Pancreas (tissue), 10 donors: Measurements from ENCODE around the gene TMCC3. TPM values are rescaled to one million over a fixed set of nuclear protein-coding genes. Genes with fewer than 3 reads are reported as not detected.
A peak's percentile ranks its signal among the peaks of the same experiment; 100 is the strongest.

Experiments used
- ATAC-seq, 4 donors: fragments of 200-7000 bp; cut with Tn5 transposase; one replicate each; pipeline versions ENCODE4 v1.8.0 to v1.9.1; 2020; ENCODE audit warnings: mild to moderate bottlenecking in 4 of 4, moderate library complexity in 4 of 4
- DNase-seq, 6 donors: peaks; one replicate each; pipeline ENCODE4 v3.0.0-alpha.2; 2020
- FAIRE-seq: peaks from 2 replicates; lab custom pipeline; 2012; peaks lifted over from hg19 to GRCh38; lab: Jason Lieb, UNC
- H3K27ac ChIP-seq, 4 donors: fragments of 200-600 bp; sonication (generic); 1 replicate in 3 of 4; 2 replicates in 1 of 4; pipeline versions ENCODE4 v1.5.0 to v1.8.0; 2020
- H3K27me3 ChIP-seq, 4 donors: fragments of 200-600 bp; one replicate each; pipeline ENCODE4 v1.8.0; 2021
- H3K36me3 ChIP-seq, 3 donors: fragments of 200-600 bp; sonication (generic) in 1 of 3; one replicate each; pipeline versions ENCODE4 v1.5.0 to v1.8.0; 2020 to 2021
- H3K4me1 ChIP-seq, 3 donors: fragments of 200-600 bp; one replicate each; pipeline ENCODE4 v1.8.0; 2021
- H3K4me3 ChIP-seq, 4 donors: fragments of 200-600 bp; sonication (generic) in 2 of 4; one replicate each; pipeline versions ENCODE4 v1.5.0 to v1.8.0; 2020 to 2021
- H3K9me3 ChIP-seq, 4 donors: fragments of 200-600 bp; one replicate each; pipeline ENCODE4 v1.8.0; 2021
- CTCF ChIP-seq, 4 donors: fragments of 200-600 bp; sonication (generic) in 3 of 4; IDR thresholded peaks; one replicate each; pipeline versions ENCODE4 v1.5.0 to v1.8.0; 2021; ENCODE audit warnings: antibody characterized with exemption in 4 of 4
- WGBS, 2 donors: extraction: QIAGEN DNeasy Blood & Tissue Kit; methylation state at CpG; one replicate each; pipeline ENCODE4 v1.1.7; 2013; 5-methylcytosine and 5-hydroxymethylcytosine counted together
- intact Hi-C, 3 donors: fragments of 100-400 bp; cut with DNase I; formaldehyde crosslinking; loops; one replicate each; pipeline versions ENCODE4 v1.11.1 to v1.14.2; 2022
- polyA plus RNA-seq, 2 donors: library from polyadenylated mRNA; stranded (reverse); fragments of 200-250 nt; gene quantifications; one replicate each; pipeline ENCODE4 v1.2.3, GENCODE V29; 2013
- total RNA-seq, 6 donors: library from RNA; stranded (reverse); fragmentation: NEBNext Ultra II Directional in 4 of 6; extraction: Animal tissue kit (Norgen Biotek cat#: 25700) in 4 of 6; gene quantifications; one replicate each; pipeline versions ENCODE4 v1.2.1 to v1.2.4, GENCODE V29; 2021 to 2023
- donor health status: healthy with polysubstance abuse.
- donor health status: DM: no; HTN: no; CAD: no; lungs with moderate emphysema.
- donor health status: DM: no; HTN: no; CAD: no.
- donor health status: control.
- donor health status: control.
- donor health status: Bipolar disorder and iron deficiency.
- donor health status: DM: yes; HTN: yes; CAD: no.
- donor health status: DM: no; HTN: no; CAD: no.
- donor health status: DM: no; HTN: no; CAD: no.
- donor health status: DM: yes; HTN: yes; CAD: no.

TMCC3 gene
- total and polyA plus RNA-seq, 8 donors, result 1.0 to 6.9 (median 2.3) TPM

- FAIRE-seq, result no peak
- Histone ChIP-seq H3K4me3 (no peak overlapping the region), H3K27ac (no peak overlapping the region), H3K9me3 (no peaks in the 10 kb centered on the region), H3K36me3 (no peaks in the 10 kb centered on the region), H3K4me1 (no peaks in the 10 kb centered on the region), H3K27me3 (no peaks in the 10 kb centered on the region)
- ATAC-seq, result no peak
- 76 to 80% methylated on average over 6 of the region's 6 CpGs for WGBS, 2 donors
- no peak for DNase-seq
- no peak for TF ChIP-seq CTCF (IDR thresholded peaks at IDR 0.05)
- intact Hi-C loops, result no loop called here
Observed at GRCh38 chr12:94625531-94625930, 24.8 kb downstream of the TMCC3 start.

- no peaks in the 10 kb centered on the region for H3K9me3 ChIP-seq
- no peak for ATAC-seq
- WGBS, 2 donors, result 74 to 81% methylated on average over 11 of the region's 11 CpGs
- TF ChIP-seq CTCF (IDR thresholded peaks at IDR 0.05), result no peak
- intact Hi-C loops, result no loop called here
- no peak for DNase-seq
- no peak overlapping the region for H3K4me3 ChIP-seq
- H3K27me3 ChIP-seq, result no peaks in the 10 kb centered on the region
- no peaks in the 10 kb centered on the region for H3K36me3 ChIP-seq
- no peak overlapping the region for H3K27ac ChIP-seq
- FAIRE-seq, result no peak
- no peaks in the 10 kb centered on the region for H3K4me1 ChIP-seq
Observed at GRCh38 chr12:94623161-94623920, 27.0 kb downstream of the TMCC3 start.

GRCh38 chr12:94622475-94622874, 27.9 kb downstream of the TMCC3 start:
- peak overlapping the region in 1 of 4 donors; percentile 10 for H3K4me3 ChIP-seq
- H3K36me3 ChIP-seq, result no peaks in the 10 kb centered on the region
- H3K27me3 ChIP-seq, result no peaks in the 10 kb centered on the region
- H3K9me3 ChIP-seq, result no peaks in the 10 kb centered on the region
- intact Hi-C loops, result no loop called here
- no peaks in the 10 kb centered on the region for H3K4me1 ChIP-seq
- H3K27ac ChIP-seq, result peak overlapping the region in 2 of 4 donors; percentile 53 to 57
- ATAC-seq (peak in 3 of 4 donors; percentile 42 to 60 (median 43)), FAIRE-seq (no peak), DNase-seq (no peak)
- no peak for TF ChIP-seq CTCF (IDR thresholded peaks at IDR 0.05)
- 29 to 32% methylated on average over 4 of the region's 4 CpGs for WGBS, 2 donors

- H3K9me3 ChIP-seq, result no peaks in the 10 kb centered on the region
- peak overlapping the region in 1 of 4 donors; percentile 10 for H3K4me3 ChIP-seq
- TF ChIP-seq CTCF (IDR thresholded peaks at IDR 0.05), result no peak
- H3K36me3 ChIP-seq, result no peaks in the 10 kb centered on the region
- H3K4me1 ChIP-seq, result no peaks in the 10 kb centered on the region
- no peaks in the 10 kb centered on the region for H3K27me3 ChIP-seq
- ATAC-seq (peak in 3 of 4 donors; percentile 69 to 85 (median 84)), FAIRE-seq (no peak), DNase-seq (no peak)
- intact Hi-C loops, result no loop called here
- WGBS, 2 donors, result 43 to 50% methylated on average over 7 of the region's 7 CpGs
- peak overlapping the region in 2 of 4 donors; percentile 53 to 57 for H3K27ac ChIP-seq
Observed at GRCh38 chr12:94621662-94622359, 28.5 kb downstream of the TMCC3 start.
